Measurements from ENCODE around the gene NFATC2.

DNA sequence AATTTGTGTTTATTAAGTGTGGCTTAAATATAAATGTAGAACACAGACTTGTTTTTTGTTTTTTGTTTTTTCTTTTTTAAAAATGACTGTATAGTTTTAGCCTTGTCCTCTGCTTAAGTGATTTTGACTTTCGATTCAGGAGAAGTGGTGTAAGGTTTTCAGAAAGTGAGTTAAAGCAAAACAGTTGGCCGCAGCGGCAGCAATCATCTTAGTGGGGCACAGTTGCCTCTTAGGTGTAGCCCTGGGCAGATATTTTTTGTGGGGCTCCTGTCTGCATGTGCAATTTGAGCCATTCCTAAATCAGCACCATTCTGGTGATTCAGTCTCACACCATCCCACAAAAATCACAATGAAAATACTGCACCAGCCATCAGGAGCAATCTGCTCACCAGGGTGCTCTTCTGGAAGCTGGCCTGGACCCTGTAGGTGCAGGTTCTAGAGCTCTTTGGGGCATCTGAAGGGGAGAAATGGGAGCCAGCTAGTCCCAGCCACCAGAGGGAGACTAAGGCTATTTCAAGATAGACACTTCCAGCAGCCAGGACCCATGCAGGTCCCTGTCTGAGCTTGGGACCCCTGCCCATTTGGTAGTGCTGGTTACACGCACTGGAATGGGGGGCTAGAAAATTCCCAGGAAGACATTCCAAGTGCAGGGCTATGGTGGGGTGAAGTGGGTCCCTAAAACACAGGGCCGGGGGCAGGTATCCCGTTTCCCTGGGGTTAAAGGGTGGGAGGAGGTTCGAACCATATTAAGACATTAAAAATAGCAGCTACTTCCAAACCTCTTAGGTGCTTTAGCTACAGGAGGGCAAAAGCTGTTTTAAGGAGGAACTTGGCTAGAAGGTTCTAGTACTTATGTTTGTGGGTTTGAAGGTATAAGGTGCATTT is 156.6 kb downstream of the NFATC2 start:
- TF ChIP-seq ZNF423 (tag by site-specific recombination; IDR thresholded peaks at IDR 0.05) (no peak), ZNF24 (tag by site-specific recombination; IDR thresholded peaks at IDR 0.05) (no peak), ZBTB1 (tag by site-specific recombination; IDR thresholded peaks at IDR 0.05) (no peak), ZFHX2 (tag by site-specific recombination; conservative IDR thresholded peaks at IDR 0.05) (no peak), ZNF514 (tag by site-specific recombination; IDR thresholded peaks at IDR 0.05) (no peak)
- TF ChIP-seq, protein P1, sequence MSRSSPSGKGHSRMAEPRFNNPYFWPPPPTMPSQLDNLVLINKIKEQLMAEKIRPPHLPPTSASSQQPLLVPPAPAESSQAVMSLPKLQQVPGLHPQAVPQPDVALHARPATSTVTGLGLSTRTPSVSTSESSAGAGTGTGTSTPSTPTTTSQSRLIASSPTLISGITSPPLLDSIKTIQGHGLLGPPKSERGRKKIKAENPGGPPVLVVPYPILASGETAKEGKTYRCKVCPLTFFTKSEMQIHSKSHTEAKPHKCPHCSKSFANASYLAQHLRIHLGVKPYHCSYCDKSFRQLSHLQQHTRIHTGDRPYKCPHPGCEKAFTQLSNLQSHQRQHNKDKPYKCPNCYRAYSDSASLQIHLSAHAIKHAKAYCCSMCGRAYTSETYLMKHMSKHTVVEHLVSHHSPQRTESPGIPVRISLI (tag by site-specific recombination; IDR thresholded peaks at IDR 0.05), result no peak
- TF ChIP-seq, protein P2, sequence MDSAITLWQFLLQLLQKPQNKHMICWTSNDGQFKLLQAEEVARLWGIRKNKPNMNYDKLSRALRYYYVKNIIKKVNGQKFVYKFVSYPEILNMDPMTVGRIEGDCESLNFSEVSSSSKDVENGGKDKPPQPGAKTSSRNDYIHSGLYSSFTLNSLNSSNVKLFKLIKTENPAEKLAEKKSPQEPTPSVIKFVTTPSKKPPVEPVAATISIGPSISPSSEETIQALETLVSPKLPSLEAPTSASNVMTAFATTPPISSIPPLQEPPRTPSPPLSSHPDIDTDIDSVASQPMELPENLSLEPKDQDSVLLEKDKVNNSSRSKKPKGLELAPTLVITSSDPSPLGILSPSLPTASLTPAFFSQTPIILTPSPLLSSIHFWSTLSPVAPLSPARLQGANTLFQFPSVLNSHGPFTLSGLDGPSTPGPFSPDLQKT (IDR thresholded peaks at IDR 0.05; ENCODE audit: borderline replicate concordance, low read depth, low read length), result no peak
- TF ChIP-seq, protein P3, sequence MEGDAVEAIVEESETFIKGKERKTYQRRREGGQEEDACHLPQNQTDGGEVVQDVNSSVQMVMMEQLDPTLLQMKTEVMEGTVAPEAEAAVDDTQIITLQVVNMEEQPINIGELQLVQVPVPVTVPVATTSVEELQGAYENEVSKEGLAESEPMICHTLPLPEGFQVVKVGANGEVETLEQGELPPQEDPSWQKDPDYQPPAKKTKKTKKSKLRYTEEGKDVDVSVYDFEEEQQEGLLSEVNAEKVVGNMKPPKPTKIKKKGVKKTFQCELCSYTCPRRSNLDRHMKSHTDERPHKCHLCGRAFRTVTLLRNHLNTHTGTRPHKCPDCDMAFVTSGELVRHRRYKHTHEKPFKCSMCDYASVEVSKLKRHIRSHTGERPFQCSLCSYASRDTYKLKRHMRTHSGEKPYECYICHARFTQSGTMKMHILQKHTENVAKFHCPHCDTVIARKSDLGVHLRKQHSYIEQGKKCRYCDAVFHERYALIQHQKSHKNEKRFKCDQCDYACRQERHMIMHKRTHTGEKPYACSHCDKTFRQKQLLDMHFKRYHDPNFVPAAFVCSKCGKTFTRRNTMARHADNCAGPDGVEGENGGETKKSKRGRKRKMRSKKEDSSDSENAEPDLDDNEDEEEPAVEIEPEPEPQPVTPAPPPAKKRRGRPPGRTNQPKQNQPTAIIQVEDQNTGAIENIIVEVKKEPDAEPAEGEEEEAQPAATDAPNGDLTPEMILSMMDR (tag by site-specific recombination; IDR thresholded peaks at IDR 0.05), result peak; percentile 24; the same call in 1 of the 2 replicates

Measured in HEK293 (cell line).